GM19328 (cell line): ENCODE data around the gene FYCO1.
"Not testable (repeated sequence)": the region's sequence is repeated elsewhere in the genome, so short reads cannot be mapped to it uniquely, and the experiment has no call there.

ENCODE experiments used
- ATAC-seq: cut with Tn5 transposase; IDR thresholded peaks from one replicate; pipeline ENCODE4 v1.9.1; 2021; ENCODE audit warnings: mild to moderate bottlenecking, moderate library complexity; ENCODE audit not compliant: unreplicated experiment

FYCO1 gene

DNA sequence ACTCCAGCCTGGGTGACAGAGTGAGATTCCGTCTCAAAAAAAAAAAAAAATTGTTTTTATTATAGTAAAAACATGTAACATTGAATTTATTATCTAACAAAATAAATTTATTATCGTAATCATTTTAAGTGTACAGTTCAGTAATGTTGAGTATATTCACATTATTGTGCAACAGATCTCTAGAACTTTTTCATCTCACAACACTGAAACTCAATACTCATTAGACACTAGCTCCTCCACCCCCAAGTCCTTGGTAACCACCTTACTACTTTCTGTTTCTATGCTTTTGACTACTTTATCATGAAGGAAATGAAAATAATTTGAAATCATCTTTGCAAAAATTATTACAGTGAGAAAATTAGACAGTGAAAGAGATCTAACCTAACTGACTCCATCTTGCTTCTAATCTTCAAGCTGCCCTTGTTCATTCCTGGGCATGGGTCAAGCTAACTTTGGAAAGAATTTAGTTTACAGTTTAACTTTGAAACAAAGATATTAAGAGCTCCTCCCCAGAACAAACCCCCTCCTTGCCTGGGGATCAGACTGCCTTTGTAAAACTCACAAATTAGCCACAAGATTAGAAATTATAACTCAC is 15.0 kb upstream of the FYCO1 start:
- no peak for ATAC-seq

DNA sequence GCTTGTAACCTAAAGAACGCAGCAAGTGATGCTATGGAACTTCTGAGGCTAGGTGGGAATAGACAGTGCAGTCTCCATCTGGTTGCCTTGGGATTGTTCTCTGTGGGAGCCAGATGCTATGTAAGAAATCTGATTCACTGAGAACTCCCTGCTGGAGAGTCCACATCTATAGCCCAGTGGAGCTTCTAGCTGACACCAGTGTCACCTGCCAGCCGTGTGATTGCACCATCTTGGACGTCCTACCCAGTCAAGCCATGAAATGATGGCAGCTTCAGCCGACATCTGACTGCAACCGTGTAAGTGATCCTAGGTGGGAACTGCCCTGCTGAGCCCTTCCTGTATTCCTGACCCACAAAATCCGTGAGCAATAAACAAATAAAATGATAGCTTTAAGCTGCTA is 12.4 kb upstream of the FYCO1 start:
- no peak for ATAC-seq

DNA sequence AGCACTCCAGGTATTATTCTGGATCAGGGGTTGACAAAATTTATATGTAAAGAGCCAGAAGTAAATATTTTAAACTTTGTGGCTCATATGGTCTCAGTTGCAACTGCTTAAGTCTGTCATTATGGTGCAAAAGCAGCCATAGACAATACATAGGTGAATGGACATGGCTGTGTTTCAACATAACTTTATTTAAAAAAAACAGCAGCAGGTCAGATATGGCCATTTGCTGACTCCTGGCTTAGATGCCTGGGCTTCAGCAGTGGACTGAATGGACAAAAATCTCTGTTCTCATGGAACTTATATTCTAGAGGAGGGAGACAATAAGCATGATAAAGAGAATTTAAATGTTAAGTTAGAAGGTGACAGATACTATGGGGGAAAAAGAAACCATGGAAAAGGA is 11.7 kb upstream of the FYCO1 start:
- ATAC-seq = no peak

DNA sequence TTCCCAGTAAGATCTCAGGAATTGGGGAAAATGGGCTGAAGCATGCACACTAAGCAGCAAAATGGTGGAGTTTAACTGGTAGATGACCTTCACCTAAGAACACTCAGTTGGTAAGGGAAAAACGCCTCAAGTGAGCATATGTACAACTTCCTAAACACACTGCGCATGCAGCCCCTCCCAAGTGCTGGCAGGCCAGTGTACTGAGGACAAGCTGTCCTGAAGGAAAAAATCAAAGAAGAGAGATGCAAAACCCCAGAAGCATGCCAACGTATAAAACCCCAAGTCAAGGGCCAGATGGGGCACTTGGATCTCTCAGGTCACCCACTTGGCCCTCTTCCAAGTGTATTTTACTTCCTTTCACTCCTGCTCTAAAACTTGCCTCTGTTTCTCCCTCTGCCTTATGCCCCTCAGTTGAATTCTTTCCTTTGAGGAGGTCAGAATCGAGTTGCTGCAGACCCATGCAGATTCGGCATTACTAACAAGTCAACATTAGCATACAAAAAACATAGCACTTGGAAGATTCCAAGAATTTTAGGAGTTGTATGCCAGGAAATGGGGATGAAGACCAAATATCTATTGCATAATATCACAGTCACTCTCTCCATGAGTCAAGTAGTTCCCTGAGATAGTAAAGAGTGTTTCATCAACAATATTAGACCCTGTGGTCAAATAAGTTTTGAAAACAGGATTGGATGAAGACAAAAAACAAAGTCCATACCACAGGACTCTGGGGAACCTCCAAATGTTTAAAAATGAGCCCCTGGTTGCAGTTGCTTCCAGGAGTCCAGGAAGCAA is 10.8 kb upstream of the FYCO1 start:
- ATAC-seq = no peak

DNA sequence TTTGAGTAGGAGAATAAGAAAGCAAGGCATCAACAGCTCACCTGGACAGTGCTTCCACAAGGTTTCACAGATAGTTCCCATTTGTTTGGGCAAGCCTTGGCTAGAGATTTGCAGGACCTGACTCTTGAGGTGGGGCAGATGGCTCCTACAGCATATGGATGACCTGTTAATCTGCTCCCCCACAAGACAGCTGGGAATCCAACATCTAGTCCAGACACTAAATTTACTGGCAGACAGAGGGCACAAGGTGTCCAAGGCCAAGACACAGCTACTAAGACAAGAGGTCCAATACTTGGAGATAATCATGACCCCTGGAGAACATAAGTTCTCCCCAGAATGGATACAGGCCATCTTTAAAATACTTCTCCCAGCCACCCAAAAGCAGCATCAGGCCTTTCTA is 8.1 kb upstream of the FYCO1 start:
- ATAC-seq = not testable (repeated sequence)

DNA sequence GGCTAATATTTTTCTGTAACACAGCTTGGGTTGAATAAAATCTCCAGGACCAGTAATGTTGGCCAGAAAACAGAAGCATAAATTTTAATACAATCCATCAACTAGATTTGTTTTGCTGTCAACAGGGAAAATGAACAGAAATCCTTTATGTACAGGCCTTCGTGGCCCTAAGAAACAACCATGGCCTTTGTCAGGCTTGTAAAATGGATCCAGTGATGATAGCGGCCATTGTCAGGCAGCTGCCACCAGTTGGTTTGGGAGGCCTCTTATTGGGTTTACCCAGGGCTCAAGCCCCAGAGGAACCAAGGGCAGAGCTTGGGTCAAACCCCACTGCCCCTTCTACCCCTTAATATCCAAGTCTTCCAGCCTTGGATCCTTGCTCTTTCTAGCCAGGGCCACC is 5.6 kb upstream of the FYCO1 start:
- ATAC-seq = no peak

DNA sequence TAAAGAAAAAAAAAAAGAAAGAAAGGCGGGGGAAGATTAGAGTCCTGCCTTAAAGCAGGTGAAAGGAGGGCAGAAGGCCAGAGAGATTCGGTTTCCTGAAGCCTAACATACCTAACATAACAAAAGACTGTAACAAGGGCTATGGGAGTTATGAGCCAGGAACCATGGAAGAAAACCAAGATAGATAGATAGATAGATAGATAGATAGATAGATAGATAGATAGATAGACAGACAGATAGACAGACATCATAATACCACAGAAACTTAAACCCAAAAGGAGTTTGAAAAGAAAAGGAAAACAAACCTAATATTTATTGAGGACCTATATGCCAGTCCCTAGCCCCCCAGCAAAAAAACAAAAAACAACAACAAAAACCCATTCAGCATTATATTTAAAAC is 2.3 kb upstream of the FYCO1 start:
- ATAC-seq = no peak

DNA sequence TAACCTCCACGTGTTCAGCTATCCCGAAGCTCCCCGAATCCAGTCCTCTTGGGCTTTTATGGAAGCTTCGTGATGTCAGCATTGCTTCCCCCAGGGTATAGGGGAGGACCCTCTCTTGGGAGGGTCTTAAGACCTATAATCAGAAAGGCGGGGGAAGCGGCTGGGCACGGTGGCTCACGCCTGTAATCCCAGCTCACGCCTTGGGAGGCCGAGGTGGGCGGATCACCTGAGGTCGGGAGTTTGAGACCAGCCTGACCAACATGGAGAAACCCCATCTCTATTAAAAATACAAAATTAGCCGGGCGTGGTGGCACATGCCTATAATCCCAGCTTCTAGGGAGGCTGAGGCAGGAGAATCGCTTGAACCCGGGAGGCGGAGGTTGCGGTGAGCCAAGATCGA is 1.9 kb upstream of the FYCO1 start:
- ATAC-seq = not testable (repeated sequence)

DNA sequence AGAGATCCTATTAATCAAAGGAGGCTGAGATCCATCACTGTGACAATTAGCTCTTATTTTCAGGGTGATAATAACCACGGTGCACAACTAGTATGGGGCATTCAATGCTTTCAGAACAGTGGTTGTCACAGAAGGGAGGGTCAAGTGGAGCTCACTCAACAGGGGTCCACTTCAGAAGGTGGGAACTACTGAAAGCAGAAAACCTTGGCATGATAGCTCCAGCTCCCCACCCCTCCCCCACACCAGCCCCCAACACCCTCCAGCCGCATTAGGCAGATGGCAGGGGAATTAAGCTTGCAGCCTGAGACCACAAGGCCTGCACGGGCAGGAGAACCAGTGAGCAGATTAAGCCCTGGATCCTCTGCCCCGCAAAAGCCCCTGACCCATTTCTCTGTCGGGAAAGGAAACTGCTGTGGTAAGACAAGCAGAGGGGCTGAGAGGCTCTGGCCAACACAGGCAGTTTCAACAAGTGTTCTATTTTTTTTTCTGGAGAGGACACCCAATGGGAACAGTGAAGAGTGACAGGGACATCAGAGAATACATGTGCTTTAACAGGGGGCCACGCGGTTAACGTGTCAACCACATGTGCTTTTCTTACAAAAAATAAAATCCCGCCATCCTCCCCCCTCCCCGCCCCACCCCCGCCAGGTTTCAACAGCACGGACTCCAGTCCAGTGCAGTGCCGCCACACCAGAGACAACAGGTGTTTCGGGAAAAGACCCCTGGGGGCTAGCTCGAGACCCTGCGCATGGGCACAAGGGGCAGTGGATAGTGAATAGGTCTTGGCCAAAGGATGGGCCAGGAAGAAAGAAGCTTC is 997 bp downstream of the FYCO1 start:
- ATAC-seq = no peak

DNA sequence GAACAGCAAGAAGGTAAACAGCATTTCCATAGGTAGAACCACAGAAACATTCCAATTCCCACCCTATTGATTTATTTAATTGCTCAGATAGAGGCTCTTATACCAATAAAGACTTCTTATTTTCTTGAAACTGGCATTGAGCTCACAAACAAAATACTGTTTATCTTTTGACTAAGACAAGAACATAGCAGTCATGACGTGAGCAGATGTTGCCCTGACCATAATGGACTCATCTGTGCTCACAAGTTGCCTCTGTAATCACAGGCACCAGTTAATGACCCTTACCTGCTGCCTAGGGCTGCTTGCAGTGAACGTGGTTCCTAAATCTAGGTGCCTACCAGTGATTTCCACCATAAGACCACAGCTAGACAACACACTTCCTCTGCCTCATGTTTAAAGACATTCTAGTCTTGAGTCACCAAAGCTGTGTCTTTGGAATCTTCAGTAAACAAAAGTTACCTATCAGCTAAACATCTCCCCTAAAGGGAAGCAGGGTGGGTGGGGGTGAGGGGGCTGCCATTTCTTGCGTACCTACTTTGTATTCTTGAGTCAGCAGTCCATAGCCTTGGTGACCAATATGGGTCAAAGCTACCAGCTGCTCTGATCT is 2.1 kb downstream of the FYCO1 start:
- ATAC-seq = no peak

DNA sequence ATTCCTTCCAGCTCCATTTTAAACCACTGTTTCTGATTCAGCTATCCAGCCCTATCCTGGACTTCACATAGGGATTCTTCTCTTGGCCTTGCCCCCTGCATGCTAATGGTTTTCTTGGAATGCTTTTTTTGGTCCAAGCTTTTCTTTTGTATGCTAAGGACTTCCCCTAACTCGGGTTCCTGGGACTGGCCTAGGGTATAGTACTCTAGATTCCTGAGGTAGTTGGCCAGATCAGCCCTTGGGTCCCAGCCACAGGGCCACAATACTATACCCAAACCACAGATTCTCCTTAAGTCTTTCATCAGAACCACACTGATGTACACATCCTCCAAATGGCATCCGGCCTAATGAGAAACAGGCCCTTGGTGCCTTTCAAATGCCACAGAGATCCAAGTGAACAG is 2.8 kb downstream of the FYCO1 start:
- ATAC-seq = no peak

DNA sequence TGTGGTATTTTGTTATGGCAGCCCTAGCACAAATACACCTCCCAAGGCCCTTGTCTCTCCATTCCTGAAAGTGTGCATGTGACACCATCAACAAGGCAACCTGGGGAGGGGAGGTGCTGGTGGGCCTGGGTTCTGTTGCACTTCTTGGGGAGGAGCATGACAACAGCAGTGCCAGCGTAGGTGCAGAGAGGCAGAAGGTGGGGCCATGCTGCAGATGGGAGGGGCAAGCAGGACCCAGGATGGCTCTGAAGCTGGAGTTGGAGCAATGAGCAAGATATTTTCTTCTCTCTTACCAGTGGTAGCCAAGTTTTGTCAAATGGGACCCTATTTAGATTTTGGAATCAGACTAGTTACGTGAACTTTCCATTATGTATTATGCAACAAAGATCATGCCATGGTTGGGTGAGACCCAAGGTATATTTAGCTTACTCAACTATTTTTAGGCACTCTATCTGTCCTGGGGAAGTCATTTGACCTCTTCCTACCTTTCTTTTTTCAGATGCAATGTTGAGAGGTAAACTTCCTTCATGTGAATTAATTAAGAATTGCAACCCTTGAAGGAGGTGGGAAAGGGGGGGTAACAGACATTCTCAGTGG is 3.4 kb downstream of the FYCO1 start:
- ATAC-seq = no peak

DNA sequence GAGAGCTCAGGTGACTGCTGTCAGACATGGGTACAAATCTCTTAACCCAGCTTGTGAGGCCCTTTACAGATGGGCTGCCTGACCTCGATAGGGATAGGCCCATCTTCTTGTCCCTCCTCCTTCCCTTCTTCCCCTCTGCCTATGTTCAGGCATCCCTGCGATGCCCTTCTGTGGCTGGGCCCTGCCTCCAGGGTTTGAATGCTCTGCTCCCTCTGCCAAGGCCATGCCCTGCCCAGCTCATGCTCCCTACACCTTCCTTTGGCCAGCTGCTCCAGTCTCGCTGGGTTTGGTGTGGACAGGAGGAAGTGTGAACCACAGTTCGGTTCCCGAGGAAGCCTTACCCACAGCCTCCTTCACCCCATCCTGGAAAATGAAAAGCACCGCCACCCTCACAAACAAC is 4.3 kb downstream of the FYCO1 start:
- no peak for ATAC-seq

DNA sequence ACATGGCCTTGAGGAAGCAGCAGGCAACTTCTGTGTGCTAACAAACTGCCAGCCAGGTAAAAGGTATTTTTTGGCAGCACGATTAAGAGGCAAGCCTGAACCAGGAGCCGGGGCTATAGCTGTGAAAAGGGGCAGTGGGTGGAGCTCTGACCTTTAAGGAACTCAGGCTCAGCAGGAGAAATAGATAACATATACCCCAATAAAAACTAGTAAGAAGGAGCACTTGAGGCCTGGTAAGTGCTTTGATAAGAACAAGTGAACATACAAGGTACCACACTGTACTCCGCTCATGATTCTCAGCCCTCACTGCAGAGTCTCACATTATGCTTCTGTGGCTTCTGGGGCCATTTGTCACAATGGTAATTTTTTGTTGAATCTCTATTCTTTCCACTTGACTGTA is 5.4 kb downstream of the FYCO1 start:
- no peak for ATAC-seq

DNA sequence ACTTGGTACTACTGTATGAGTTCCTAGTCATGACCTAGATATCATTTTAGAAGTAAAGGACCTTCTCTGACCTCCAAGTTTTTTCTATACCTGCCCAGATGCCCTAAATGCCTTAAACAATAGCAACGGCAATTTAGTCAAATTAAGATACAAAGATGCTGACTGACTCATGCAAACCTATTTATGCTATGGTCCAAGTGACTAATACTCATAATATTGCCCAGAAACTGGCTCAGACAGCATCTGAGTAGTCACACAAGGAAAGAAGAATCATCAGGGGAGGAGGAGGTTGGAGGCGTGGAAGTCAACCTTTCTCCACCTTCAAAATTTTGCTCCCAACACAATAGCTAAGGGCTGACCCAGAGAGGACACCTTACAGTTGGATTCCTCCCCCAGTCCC is 6.8 kb downstream of the FYCO1 start:
- ATAC-seq = no peak

DNA sequence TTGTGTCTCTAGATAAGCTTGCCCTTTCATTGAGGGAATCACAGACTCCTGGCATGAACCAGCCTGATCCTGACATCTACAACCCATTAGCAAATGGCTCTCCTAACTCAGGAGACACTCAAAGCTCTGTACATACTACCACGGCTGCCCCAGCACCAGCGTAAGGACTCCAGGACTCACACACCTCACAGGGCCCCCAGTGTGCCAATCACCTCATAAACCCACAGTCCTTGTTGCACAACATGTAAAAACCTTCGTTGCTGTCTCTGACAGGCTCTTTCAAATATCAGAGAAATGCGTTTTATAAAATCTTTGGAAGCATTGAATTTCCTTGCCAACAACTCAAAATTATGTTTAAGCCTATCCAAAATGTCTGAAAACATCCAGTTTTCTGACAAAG is 7.3 kb downstream of the FYCO1 start:
- ATAC-seq = no peak

DNA sequence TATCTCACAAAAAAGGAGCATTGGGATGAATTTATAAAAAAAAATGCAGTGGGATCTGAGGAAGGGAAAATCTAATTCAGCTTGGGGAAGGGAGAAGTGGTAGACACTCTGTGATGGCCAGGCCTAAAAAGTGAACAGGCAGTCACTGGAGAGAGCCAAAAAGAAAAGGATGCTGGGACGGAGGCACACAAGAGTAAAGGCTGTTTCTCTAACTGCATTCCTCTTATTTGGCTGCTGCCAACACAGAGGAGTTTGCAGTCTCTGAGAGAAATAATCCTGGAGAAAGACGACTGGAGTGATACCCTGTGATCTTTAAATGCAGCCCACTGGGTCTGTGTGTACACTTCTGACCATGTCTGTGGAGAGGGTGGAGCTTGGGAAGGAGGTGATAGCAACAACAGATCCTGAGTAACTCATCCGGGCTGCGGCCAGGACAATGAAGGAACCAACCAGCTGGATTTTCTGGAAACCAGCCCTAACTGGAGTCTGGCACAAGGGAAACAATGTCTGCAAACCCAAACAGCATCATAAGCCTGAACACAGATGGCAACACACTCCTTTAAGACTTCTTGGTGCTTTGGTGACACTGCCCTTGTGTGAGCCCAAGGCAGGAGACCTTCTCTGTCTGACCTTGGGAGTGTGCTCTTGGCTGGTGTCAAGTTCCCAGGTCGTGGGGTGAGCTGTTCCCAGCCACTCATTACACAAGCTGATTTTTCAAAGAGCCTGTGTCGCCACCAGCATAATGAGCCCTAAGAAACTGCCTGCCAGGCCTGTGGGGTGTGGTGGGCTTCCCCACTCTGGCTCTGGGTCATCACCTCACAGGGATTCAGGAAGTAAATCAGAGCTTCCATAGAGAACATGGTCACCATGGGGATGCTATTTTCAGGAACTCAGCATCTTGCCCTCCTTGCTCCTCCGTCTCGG is 8.0 kb downstream of the FYCO1 start:
- no peak for ATAC-seq

DNA sequence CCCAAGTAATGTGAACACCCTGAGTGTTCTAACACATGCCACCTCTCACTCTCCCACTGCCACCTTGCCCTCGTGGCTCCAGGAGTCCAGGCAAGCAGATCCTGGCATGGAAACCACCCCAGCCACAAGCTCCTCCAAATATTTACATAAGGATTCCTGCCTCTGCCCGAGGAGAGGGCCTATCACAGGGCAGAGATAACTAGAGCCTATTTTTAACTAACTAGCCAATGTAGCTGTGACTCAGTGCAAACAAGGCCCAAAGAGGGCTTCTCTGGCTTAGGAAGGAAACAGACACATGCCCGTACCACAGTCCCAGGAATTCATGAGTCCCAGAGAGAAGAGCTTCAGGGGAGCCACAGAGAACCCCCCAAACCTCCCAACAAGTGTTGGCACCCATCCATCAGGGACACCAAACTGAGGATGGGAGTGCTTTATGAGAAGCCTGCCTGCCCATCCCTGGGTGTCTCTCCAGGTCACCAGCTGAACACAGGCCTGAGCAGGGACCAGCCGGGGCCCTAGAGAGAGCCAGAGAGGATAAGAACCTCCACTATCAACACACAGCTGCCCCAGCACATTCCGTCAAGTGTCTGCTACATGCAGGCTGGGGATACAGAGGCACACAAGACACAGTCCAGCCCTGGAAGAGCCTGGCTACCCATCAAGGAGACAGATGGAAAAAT is 9.2 kb downstream of the FYCO1 start:
- no peak for ATAC-seq

DNA sequence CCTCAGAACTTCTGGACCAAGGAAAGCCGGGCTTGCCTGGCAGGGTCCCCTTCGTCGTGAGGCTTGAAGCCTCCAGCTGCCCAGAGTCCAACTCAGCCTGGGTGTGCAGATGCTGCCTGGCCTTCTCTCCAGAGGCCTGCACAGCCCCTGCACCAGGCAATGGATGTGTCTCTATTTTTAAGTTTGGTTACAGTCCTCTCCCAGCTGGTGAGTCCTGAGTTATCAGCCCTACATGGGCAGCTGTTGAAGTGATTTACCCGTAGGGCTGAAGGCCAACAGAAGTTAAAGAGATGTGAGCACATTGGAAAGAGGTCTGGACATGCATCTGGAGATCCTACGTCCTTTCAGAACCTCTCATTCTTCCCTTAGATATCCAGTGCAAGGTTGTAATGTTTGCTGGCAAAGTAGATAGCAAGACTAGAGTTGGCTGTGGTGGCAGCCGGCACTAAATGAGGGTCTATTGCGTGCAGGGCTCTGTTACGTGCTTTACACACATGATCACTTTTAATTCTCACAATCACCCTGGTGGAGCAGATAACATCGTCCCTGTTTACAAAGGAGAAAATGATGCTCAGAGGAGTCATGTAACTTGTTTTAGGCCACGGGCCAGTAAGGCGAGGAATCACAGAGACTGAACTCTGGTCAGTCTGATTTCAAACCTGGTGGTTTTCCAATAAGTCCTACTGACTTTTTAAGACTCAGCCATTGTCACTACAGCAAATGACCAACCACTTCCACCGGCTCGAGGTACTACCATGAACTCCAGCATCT is 9.9 kb downstream of the FYCO1 start:
- ATAC-seq = no peak
